Psoas muscle (tissue), 8 donors: ENCODE data around the gene C14orf132. TPM values are rescaled to one million over a fixed set of nuclear protein-coding genes. Genes with fewer than 3 reads are reported as not detected.

Experiments
- ATAC-seq, 4 donors: fragments of 200-7000 bp; cut with Tn5 transposase; one replicate each; pipeline ENCODE4 v1.9.1; 2020; ENCODE audit warnings: moderate library complexity in 3 of 4, mild to moderate bottlenecking in 2 of 4
- DNase-seq, 2 donors: peaks; one replicate each; pipeline ENCODE4 v3.0.0-alpha.2; 2020
- H3K27ac ChIP-seq: fragments of 200-600 bp; one replicate; pipeline ENCODE4 v1.8.0; 2022
- H3K27me3 ChIP-seq, 3 donors: fragments of 200-600 bp in 1 of 3; one replicate each; pipeline versions ENCODE4 v1.6.1 to v1.8.0; 2013 to 2022; ENCODE audit warnings: low read length in 2 of 3, mild to moderate bottlenecking in 2 of 3, moderate library complexity in 1 of 3; ENCODE audit not compliant: insufficient read depth in 3 of 3
- H3K36me3 ChIP-seq, 2 donors: fragments of 200-600 bp in 1 of 2; one replicate each; pipeline versions ENCODE4 v1.6.1 to v1.8.0; 2013 to 2022; ENCODE audit warnings: low read depth in 1 of 2, mild to moderate bottlenecking in 1 of 2, moderate library complexity in 1 of 2; ENCODE audit not compliant: insufficient read depth in 1 of 2
- H3K4me1 ChIP-seq: fragments of 200-600 bp; one replicate; pipeline ENCODE4 v1.8.0; 2022
- H3K4me3 ChIP-seq: fragments of 200-600 bp; one replicate; pipeline ENCODE4 v1.8.0; 2022; ENCODE audit warnings: mild to moderate bottlenecking
- H3K9me3 ChIP-seq: fragments of 200-600 bp; one replicate; pipeline ENCODE4 v1.8.0; 2022
- CTCF ChIP-seq: fragments of 200-600 bp; IDR thresholded peaks from one replicate; pipeline ENCODE4 v1.8.0; 2022; ENCODE audit warnings: antibody characterized with exemption
- WGBS, 3 donors: extraction: QIAGEN DNeasy Blood & Tissue Kit; methylation state at CpG; one replicate each; pipeline versions ENCODE4 v1.1.6 to v1.1.7; 2013; 5-methylcytosine and 5-hydroxymethylcytosine counted together
- intact Hi-C, 2 donors: fragments of 100-400 bp; cut with DNase I; formaldehyde crosslinking; loops; one replicate each; pipeline versions ENCODE4 v1.11.0 to v1.14.2; 2022
- polyA plus RNA-seq, 3 donors: library from polyadenylated mRNA; stranded (reverse); fragments of 200-250 nt; gene quantifications; one replicate each; pipeline ENCODE4 v1.2.3, GENCODE V29; 2013
- total RNA-seq, 4 donors: library from RNA; stranded (reverse); fragmentation: NEBNext Ultra II Directional in 2 of 4; extraction: Animal tissue kit (Norgen Biotek cat#: 25700) in 2 of 4; gene quantifications; one replicate each; pipeline versions ENCODE4 v1.2.1 to v1.2.4, GENCODE V29; 2021 to 2023
- donor health status: healthy with polysubstance abuse.
- donor health status: DM: no; HTN: no; CAD: no; lungs with moderate emphysema.
- donor health status: Bipolar disorder and iron deficiency.
- donor health status: healthy.
- donor health status: DM: yes; HTN: yes; CAD: no.
- donor health status: DM: no; HTN: no; CAD: no.
- donor health status: DM: no; HTN: no; CAD: no.
- donor health status: DM: yes; HTN: yes; CAD: no.

Gene C14orf132
- total and polyA plus RNA-seq, 7 donors, result 0.57 to 5.3 (median 0.86) TPM

DNA sequence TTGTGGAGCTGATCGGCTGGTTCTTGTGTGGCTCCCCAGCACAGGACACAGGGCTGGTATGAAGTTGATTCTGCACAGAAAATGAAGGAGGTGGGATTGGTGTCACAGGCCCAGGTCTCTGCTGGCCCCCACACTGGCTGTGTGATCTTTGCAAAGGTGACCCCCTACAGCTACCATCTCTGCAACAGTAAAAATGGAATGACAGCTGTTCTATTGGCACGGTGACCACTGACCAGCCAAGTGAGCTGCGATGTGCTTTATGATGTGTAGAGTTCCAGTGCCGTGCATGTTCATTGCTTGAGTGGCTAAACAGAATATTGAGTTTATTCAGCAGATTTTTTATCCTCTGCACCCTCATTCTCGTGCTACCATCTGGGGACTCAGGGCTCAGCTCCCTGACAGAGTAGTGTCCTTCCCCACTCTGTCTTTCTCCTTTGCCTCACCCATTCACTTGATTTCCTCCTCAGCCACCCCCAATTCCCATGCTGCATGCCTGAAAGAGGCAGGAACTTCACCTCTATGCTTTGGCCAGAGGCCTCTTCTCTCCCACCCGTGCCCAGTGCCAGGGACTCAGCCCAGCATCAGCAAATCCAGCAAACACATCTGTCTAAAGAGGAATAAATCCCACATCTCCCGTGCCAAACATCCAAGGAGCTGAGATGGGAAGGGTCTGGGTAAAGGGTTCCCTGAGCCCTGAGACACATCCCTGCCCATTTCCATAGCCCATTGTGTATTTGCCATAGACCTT is 21.2 kb downstream of the C14orf132 start:
- 35 to 51% (median 37%) methylated on average over 7 of the region's 7 CpGs for WGBS, 3 donors
- H3K4me1 ChIP-seq, result no peaks in the 10 kb centered on the region
- no peaks in the 10 kb centered on the region for H3K9me3 ChIP-seq
- TF ChIP-seq CTCF, result no peak
- H3K36me3 ChIP-seq, result no peaks in the 10 kb centered on the region
- intact Hi-C loops, result no loop called here
- ATAC-seq (no peak), DNase-seq (no peak)
- H3K27ac ChIP-seq, result no peak overlapping the region
- H3K4me3 ChIP-seq, result no peak overlapping the region
- H3K27me3 ChIP-seq, result no peaks in the 10 kb centered on the region

- DNase-seq (no peak), ATAC-seq (no peak)
- H3K4me1 ChIP-seq, result no peaks in the 10 kb centered on the region
- no peak overlapping the region for H3K27ac ChIP-seq
- TF ChIP-seq CTCF, result no peak
- no peaks in the 10 kb centered on the region for H3K9me3 ChIP-seq
- H3K36me3 ChIP-seq, result no peaks in the 10 kb centered on the region
- WGBS, 3 donors, result 42 to 66% (median 49%) methylated on average over 4 of the region's 4 CpGs
- H3K4me3 ChIP-seq, result no peak overlapping the region
- intact Hi-C loops, result no loop called here
- peaks cover 0 to 2% (median under 1%) of the 10 kb centered on the region in 3 donors for H3K27me3 ChIP-seq
Measured at GRCh38 chr14:96062010-96062409, 22.8 kb downstream of the C14orf132 start.

DNA sequence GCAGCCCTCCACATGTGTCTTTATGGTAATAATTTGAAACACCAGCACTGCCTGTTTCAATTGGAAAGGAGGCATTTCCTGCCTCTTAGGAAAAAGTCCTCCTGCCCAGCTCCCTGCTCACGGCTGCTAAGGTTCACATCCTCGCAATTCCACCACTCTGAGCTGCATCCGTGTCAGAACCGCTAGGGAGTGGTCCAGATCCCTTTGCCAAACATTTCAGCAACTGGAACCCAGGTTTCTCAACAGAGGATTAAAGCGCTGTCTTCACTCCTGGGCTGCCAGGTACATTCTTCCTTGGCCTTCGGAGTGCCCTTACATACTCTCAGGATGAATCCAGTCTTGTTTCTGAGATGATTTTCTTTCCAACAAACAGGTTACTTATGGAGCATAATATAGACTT is 23.3 kb downstream of the C14orf132 start:
- H3K27me3 ChIP-seq, result peaks cover 0 to 2% (median 2%) of the 10 kb centered on the region in 3 donors
- no peak for TF ChIP-seq CTCF
- ATAC-seq, result peak in 1 of 4 donors; percentile 69
- no peaks in the 10 kb centered on the region for H3K4me1 ChIP-seq
- intact Hi-C loops, result no loop called here
- WGBS, 3 donors, result 75 to 84% (median 78%) methylated on average over 6 of the region's 6 CpGs
- no peak for DNase-seq
- H3K36me3 ChIP-seq, result no peaks in the 10 kb centered on the region
- H3K9me3 ChIP-seq, result no peaks in the 10 kb centered on the region
- no peak overlapping the region for H3K4me3 ChIP-seq
- no peak overlapping the region for H3K27ac ChIP-seq

GRCh38 chr14:96064866-96065265 is 25.7 kb downstream of the C14orf132 start:
- Histone ChIP-seq H3K27ac (no peak overlapping the region), H3K9me3 (no peaks in the 10 kb centered on the region), H3K36me3 (no peaks in the 10 kb centered on the region), H3K4me1 (no peaks in the 10 kb centered on the region), H3K27me3 (peaks cover 0 to 2% (median 2%) of the 10 kb centered on the region in 3 donors), H3K4me3 (no peak overlapping the region)
- no peak for ATAC-seq
- WGBS, 3 donors, result 49 to 74% (median 58%) methylated on average over 5 of the region's 5 CpGs
- DNase-seq, result no peak
- intact Hi-C loops, result no loop called here
- TF ChIP-seq CTCF, result no peak
